ENCODE data around the gene CIPC. TPM values are rescaled to one million over a fixed set of nuclear protein-coding genes. Genes with fewer than 3 reads are reported as not detected.

CIPC gene
- total and polyA plus RNA-seq, 7 donors: 14.8 to 96.1 (median 59.7) TPM

DNA sequence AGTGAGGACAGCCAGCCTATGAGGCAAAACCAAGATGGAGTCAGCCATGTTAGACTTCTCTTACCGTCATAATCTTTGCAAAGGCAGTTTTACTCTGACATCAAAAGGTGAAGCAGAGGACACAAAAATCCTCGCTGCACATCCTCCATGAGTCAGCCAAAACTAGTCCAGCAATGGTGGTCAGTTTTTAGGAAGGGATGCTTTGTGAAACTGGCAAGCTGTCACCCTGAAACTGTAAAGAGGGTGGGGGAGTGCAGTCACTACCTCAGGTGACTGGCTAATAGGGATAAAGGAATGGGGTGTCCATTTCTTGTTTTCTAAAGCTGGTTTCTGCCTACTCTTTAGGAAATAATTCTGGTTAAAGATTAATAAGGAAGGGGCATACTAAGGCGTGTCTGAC, 5.4 kb upstream of the CIPC start:
- Histone ChIP-seq H3K36me3 (no peaks in the 10 kb centered on the region), H3K4me1 (peaks cover 0 to 15% (median 12%) of the 10 kb centered on the region in 4 donors), H3K27me3 (no peaks in the 10 kb centered on the region), H3K27ac (no peak overlapping the region), H3K4me3 (no peak overlapping the region), H3K9me3 (peaks cover 0 to 6% (median 2%) of the 10 kb centered on the region in 4 donors)
- intact Hi-C loops (cut with DNase I): no loop called here
- TF ChIP-seq POLR2A (IDR thresholded peaks at IDR 0.05) (no peak), EP300 (IDR thresholded peaks at IDR 0.05) (no peak), POLR2AphosphoS5 (IDR thresholded peaks at IDR 0.05) (no peak)
- TF ChIP-seq, protein P1, sequence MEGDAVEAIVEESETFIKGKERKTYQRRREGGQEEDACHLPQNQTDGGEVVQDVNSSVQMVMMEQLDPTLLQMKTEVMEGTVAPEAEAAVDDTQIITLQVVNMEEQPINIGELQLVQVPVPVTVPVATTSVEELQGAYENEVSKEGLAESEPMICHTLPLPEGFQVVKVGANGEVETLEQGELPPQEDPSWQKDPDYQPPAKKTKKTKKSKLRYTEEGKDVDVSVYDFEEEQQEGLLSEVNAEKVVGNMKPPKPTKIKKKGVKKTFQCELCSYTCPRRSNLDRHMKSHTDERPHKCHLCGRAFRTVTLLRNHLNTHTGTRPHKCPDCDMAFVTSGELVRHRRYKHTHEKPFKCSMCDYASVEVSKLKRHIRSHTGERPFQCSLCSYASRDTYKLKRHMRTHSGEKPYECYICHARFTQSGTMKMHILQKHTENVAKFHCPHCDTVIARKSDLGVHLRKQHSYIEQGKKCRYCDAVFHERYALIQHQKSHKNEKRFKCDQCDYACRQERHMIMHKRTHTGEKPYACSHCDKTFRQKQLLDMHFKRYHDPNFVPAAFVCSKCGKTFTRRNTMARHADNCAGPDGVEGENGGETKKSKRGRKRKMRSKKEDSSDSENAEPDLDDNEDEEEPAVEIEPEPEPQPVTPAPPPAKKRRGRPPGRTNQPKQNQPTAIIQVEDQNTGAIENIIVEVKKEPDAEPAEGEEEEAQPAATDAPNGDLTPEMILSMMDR (IDR thresholded peaks at IDR 0.05): no peak
- WGBS, 2 donors: 68 to 81% methylated on average over 3 of the region's 3 CpGs
- no peak for DNase-seq

DNA sequence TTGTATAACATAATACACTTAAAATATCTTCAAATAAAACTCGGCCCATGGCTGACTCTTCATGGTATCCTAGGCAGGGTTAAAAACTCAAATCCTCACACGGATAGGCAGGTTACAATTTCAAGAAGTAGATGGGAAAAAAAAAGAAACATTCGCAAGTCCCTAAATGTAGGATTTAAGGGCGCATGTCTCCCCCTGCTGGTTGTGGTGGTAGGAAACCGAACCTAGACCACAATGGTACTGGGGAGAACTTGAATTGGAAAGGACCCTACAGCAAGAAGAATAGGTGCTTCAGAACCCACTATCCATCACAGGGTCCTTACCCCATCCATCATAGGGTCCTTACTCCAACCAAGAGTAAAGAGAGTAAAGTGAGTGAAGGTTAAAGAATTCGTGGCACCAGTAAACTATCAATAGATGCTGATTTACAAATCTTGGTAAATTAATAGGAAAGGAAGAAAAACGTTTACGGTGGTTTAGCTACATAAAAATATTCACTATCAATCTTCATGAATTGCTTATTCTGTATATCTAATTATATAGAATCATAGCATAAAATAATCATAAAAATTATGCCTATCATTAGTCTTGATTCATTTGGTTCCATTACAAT, 3.3 kb upstream of the CIPC start:
- peak overlapping the region in 1 of 4 donors; percentile 7 for H3K27ac ChIP-seq
- no peaks in the 10 kb centered on the region for H3K36me3 ChIP-seq
- no peaks in the 10 kb centered on the region for H3K27me3 ChIP-seq
- peaks cover 0 to 6% (median 2%) of the 10 kb centered on the region in 4 donors for H3K9me3 ChIP-seq
- peaks cover 0 to 25% (median 19%) of the 10 kb centered on the region in 4 donors for H3K4me1 ChIP-seq
- no peak overlapping the region for H3K4me3 ChIP-seq
- DNase-seq: peak; percentile 84
- intact Hi-C loops (cut with DNase I): loop anchor here (1.0 to 5.0 kb wide), 4 partner anchors 52 to 228 kb away; partner anchors contain the start of genes GSTZ1 and POMT2
- no peak for TF ChIP-seq POLR2A (IDR thresholded peaks at IDR 0.05)
- TF ChIP-seq, protein P1 (IDR thresholded peaks at IDR 0.05): peak; percentile 60 to 77 (median 65)
- WGBS, 2 donors: 20 to 26% methylated on average over 8 of the region's 8 CpGs

DNA sequence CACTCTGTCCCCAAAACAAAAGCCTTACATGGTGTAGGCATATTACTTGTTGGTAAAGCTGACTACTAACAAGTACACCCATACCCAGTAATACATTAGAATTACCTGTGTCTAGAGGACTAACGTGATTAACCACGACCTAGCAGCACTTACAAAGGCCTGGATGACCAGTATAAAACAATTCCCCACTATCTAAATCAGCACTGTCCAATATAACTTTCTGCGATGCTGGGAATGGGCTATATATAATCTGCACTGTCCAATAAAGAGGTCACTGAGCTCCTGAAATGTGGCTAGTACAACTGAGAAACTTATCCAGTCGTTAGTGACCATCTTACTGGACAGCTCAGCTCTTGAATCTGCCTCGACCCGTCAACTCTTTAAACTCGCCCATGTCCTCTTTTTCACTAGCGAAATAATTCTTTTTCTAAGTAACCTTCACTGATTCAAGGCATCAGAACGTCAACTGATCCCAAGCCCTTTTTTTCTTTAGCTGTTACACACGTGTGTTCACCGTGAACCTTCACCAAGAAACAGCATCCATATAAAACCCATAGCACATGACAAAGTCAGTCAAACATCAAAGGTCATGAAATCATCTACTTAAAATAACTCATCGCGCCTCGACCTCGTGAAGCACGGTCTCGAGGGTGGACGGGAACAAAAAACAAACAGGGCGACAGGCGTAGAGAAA, 905 bp upstream of the CIPC start:
- Histone ChIP-seq H3K27me3 (no peaks in the 10 kb centered on the region), H3K4me1 (peaks cover 0 to 49% (median 43%) of the 10 kb centered on the region in 4 donors), H3K27ac (peak overlapping the region; percentile 90 to 100 (median 96)), H3K36me3 (no peaks in the 10 kb centered on the region), H3K4me3 (peak overlapping the region; percentile 67 to 92 (median 86)), H3K9me3 (no peaks in the 10 kb centered on the region)
- no peak for DNase-seq
- WGBS, 2 donors: 2 to 5% methylated on average over 20 of the region's 20 CpGs
- intact Hi-C loops (cut with DNase I): loop anchor here (2.0 to 5.0 kb wide), 5 partner anchors 26 to 225 kb away; partner anchors contain the start of genes GSTZ1 and POMT2
- TF ChIP-seq POLR2A (IDR thresholded peaks at IDR 0.05) (no peak), POLR2AphosphoS5 (IDR thresholded peaks at IDR 0.05) (peak in 1 of 4 donors; percentile 2), EP300 (IDR thresholded peaks at IDR 0.05) (no peak)

DNA sequence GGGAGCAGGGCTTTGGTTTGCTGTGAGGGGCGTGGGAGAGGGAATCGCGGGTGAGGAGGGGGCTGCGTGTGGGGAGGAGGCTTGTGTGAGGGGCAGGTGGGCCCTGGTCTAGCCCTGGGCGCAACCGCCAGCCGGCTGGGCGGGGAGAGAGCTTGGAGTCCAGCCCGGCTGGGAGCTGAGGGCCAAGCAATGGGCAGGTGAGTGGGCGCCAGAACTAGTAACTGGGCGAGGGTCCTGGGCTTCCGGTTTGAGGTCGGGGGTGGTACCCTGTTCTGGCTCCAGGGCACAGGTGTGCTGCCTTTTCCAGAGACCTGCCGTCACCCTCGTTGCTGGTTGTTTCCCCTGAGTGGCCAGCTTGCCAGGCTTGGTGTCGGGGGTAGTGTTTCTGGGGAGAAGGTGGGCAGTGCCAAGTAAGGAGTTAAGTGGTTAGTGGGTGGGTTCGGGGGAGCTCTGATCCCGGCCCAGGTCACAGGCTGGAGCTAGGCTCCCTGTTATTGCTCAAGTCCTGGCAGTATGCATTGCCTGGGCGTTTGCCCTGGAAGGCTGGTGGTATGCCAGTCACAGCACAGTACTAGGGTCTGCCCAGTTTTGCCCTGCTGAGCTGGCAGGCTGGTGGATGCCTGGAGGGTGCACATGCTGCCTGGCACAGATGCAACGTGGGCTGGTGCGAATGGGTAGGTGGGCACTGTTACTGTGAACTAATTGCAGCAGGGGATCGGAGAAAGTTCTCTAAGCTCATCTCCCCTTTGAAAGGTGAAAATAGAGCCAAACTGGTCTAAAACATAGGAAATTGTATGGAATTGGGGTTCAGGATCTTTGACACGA, 683 bp downstream of the CIPC start:
- WGBS, 2 donors: 8 to 14% methylated on average over 23 of the region's 23 CpGs
- H3K4me3 ChIP-seq: peak overlapping the region; percentile 67 to 92 (median 86)
- H3K4me1 ChIP-seq: peaks cover 0 to 64% (median 58%) of the 10 kb centered on the region in 4 donors
- peak overlapping the region; percentile 90 to 100 (median 96) for H3K27ac ChIP-seq
- H3K27me3 ChIP-seq: no peaks in the 10 kb centered on the region
- TF ChIP-seq POLR2AphosphoS5 (IDR thresholded peaks at IDR 0.05) (peak; percentile 7 to 72 (median 50)), EP300 (IDR thresholded peaks at IDR 0.05) (peak in 1 of 4 donors; percentile 4), POLR2A (IDR thresholded peaks at IDR 0.05) (peak; percentile 4 to 17)
- TF ChIP-seq, protein P1 (IDR thresholded peaks at IDR 0.05): no peak
- peak; percentile 91 for DNase-seq
- intact Hi-C loops (cut with DNase I): loop anchor here (1.0 to 5.0 kb wide), 4 partner anchors 56 to 224 kb away; partner anchors contain the start of genes GSTZ1, IRF2BPL and POMT2
- no peaks in the 10 kb centered on the region for H3K36me3 ChIP-seq
- no peaks in the 10 kb centered on the region for H3K9me3 ChIP-seq
